ENCODE results near the gene HSD17B13. TPM values are rescaled to one million over a fixed set of nuclear protein-coding genes. Genes with fewer than 3 reads are reported as not detected.

HSD17B13 gene
- total and polyA plus RNA-seq, 2 of the 13 experiments (the other 11 are each of a cell fraction or from before 2014, with no cell fraction given) = 0.04 to 0.15 TPM

- TF ChIP-seq ZNF879 (CRISPR knock-in tag; IDR thresholded peaks at IDR 0.05) (no peak), ZNF670 (CRISPR knock-in tag; IDR thresholded peaks at IDR 0.05; ENCODE audit: borderline replicate concordance) (no peak), MED8 (CRISPR knock-in tag; IDR thresholded peaks at IDR 0.05; ENCODE audit: insufficient replicate concordance) (no peak), CSRNP1 (CRISPR knock-in tag; IDR thresholded peaks at IDR 0.05) (no peak), NFIC (IDR thresholded peaks at IDR 0.05; ENCODE audit: low read length) (no peak), ZNF724P (CRISPR knock-in tag; IDR thresholded peaks at IDR 0.05; ENCODE audit: borderline replicate concordance) (no peak), PRDM15 (CRISPR knock-in tag; IDR thresholded peaks at IDR 0.05) (no peak), NR2C2 (CRISPR knock-in tag; IDR thresholded peaks at IDR 0.05; ENCODE audit: borderline replicate concordance) (peak; percentile 64; the same call in 1 of the 2 replicates), KLF16 (CRISPR knock-in tag; IDR thresholded peaks at IDR 0.05) (no peak), ZNF572 (CRISPR knock-in tag; IDR thresholded peaks at IDR 0.05) (no peak), SRF (IDR thresholded peaks at IDR 0.05; ENCODE audit: low read depth, low read length) (no peak), ZNF230 (CRISPR knock-in tag; IDR thresholded peaks at IDR 0.05) (no peak), ZNF598 (CRISPR knock-in tag; IDR thresholded peaks at IDR 0.05; ENCODE audit: borderline replicate concordance) (no peak), POLR2AphosphoS2 (IDR thresholded peaks at IDR 0.05; ENCODE audit: low read depth, low read length) (no peak), RXRA (CRISPR knock-in tag; IDR thresholded peaks at IDR 0.05) (no peak)
- TF ChIP-seq, protein P1, sequence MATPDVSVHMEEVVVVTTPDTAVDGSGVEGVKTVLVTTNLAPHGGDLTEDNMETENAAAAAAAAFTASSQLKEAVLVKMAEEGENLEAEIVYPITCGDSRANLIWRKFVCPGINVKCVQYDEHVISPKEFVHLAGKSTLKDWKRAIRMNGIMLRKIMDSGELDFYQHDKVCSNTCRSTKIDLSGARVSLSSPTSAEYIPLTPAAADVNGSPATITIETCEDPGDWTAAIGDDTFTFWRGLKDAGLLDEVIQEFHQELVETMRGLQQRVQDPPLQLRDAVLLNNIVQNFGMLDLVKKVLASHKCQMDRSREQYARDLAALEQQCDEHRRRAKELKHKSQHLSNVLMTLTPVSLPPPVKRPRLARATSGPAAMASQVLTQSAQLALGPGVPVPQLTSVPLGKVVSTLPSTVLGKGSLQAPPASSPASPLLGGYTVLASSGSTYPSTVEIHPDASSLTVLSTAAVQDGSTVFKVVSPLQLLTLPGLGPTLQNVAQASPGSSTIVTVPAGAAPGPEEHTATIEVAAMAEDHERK (CRISPR knock-in tag; IDR thresholded peaks at IDR 0.05; ENCODE audit: low read depth) = no peak
- TF ChIP-seq, protein P2, sequence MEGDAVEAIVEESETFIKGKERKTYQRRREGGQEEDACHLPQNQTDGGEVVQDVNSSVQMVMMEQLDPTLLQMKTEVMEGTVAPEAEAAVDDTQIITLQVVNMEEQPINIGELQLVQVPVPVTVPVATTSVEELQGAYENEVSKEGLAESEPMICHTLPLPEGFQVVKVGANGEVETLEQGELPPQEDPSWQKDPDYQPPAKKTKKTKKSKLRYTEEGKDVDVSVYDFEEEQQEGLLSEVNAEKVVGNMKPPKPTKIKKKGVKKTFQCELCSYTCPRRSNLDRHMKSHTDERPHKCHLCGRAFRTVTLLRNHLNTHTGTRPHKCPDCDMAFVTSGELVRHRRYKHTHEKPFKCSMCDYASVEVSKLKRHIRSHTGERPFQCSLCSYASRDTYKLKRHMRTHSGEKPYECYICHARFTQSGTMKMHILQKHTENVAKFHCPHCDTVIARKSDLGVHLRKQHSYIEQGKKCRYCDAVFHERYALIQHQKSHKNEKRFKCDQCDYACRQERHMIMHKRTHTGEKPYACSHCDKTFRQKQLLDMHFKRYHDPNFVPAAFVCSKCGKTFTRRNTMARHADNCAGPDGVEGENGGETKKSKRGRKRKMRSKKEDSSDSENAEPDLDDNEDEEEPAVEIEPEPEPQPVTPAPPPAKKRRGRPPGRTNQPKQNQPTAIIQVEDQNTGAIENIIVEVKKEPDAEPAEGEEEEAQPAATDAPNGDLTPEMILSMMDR (CRISPR knock-in tag; IDR thresholded peaks at IDR 0.05) = no peak
Measured at GRCh38 chr4:87317527-87317926, 5.2 kb downstream of the HSD17B13 start (continued).
